KMS-11 (cell line): ENCODE results near the gene TMED1.

Experiments
- H2AFZ ChIP-seq: fragments of 200-600 bp; sonication (generic); 2 replicates; pipeline ENCODE4 v1.6.1; 2016; ENCODE audit warnings: antibody characterized with exemption, mixed run types, low read depth
- H3K27ac ChIP-seq: fragments of 200-600 bp; sonication (generic); 2 replicates; pipeline ENCODE4 v1.6.1; 2016; ENCODE audit warnings: mild to moderate bottlenecking, mixed run types
- H3K27me3 ChIP-seq: fragments of 200-600 bp; sonication (generic); 2 replicates; pipeline ENCODE4 v1.6.1; 2017; ENCODE audit warnings: mild to moderate bottlenecking, low read depth, mixed run types, moderate library complexity; ENCODE audit not compliant: insufficient read depth
- H3K36me3 ChIP-seq: fragments of 200-600 bp; sonication (generic); 2 replicates; pipeline ENCODE4 v1.6.1; 2017; ENCODE audit warnings: mild to moderate bottlenecking, mixed run types; ENCODE audit not compliant: insufficient read depth
- H3K4me1 ChIP-seq: fragments of 200-600 bp; sonication (generic); 2 replicates; pipeline ENCODE4 v1.6.1; 2016; ENCODE audit warnings: mild to moderate bottlenecking, low read depth, mixed run types; ENCODE audit not compliant: poor library complexity, severe bottlenecking
- H3K4me2 ChIP-seq: fragments of 200-600 bp; sonication (generic); 2 replicates; pipeline ENCODE4 v1.7.0; 2016; ENCODE audit warnings: mild to moderate bottlenecking, mixed run types
- H3K4me3 ChIP-seq: fragments of 200-600 bp; sonication (generic); IDR thresholded peaks from 2 replicates; pipeline ENCODE4 v1.6.1; 2017; ENCODE audit warnings: low read depth, low read length, mixed read lengths; ENCODE audit not compliant: insufficient read depth
- H3K79me2 ChIP-seq: fragments of 200-600 bp; sonication (generic); 2 replicates; pipeline ENCODE4 v1.6.1; 2016; ENCODE audit warnings: low read depth, mixed run types; ENCODE audit not compliant: insufficient read depth
- H3K9ac ChIP-seq: fragments of 200-600 bp; sonication (generic); 2 replicates; pipeline ENCODE4 v1.6.1; 2016; ENCODE audit warnings: mild to moderate bottlenecking, mixed run types
- H4K20me1 ChIP-seq: fragments of 200-600 bp; sonication (generic); 2 replicates; pipeline ENCODE4 v1.6.1; 2016; ENCODE audit warnings: mild to moderate bottlenecking, mixed run types; ENCODE audit not compliant: insufficient read depth
- CTCF ChIP-seq: fragments of 200-600 bp; sonication (generic); conservative IDR thresholded peaks from 2 replicates; pipeline ENCODE4 v1.6.1; 2017; ENCODE audit warnings: low read depth, mild to moderate bottlenecking, antibody characterized with exemption, low read length, moderate library complexity, mixed read lengths

Gene TMED1

GRCh38 chr19:10850631-10851030 is 14.6 kb upstream of the TMED1 start:
- Histone ChIP-seq H3K4me2 (no peak overlapping the region), H3K36me3 (no peaks in the 10 kb centered on the region), H4K20me1 (no peaks in the 10 kb centered on the region), H3K4me3 (no peak overlapping the region), H3K9ac (no peak overlapping the region), H3K27me3 (no peaks in the 10 kb centered on the region; the same call in 1 of the 2 replicates), H3K79me2 (no peaks in the 10 kb centered on the region), H3K4me1 (no peaks in the 10 kb centered on the region), H3K27ac (no peak overlapping the region), H2AFZ (no peak overlapping the region)
- TF ChIP-seq CTCF, result no peak

- Histone ChIP-seq H3K27me3 (no peaks in the 10 kb centered on the region; the same call in 1 of the 2 replicates), H3K4me2 (no peak within 1 kb of the TSS), H3K36me3 (no peaks in the 10 kb centered on the region), H4K20me1 (no peaks in the 10 kb centered on the region), H3K79me2 (no peaks in the 10 kb centered on the region), H3K27ac (no peak within 1 kb of the TSS), H3K9ac (no peak within 1 kb of the TSS), H3K4me3 (no peak within 1 kb of the TSS), H3K4me1 (no peaks in the 10 kb centered on the region), H2AFZ (no peak within 1 kb of the TSS)
- TF ChIP-seq CTCF, result no peak
Measured at GRCh38 chr19:10848230-10848856, 12.3 kb upstream of the TMED1 start, which contains the start of gene C19orf38. C19orf38 (plus strand) TSS chr19:10848415; CDS start chr19:10848509, 94 bp downstream.

- no peak overlapping the region for H2AFZ ChIP-seq
- TF ChIP-seq CTCF, result no peak
- no peak overlapping the region for H3K4me2 ChIP-seq
- H3K4me3 ChIP-seq, result no peak overlapping the region
- no peaks in the 10 kb centered on the region for H3K79me2 ChIP-seq
- H3K4me1 ChIP-seq, result no peaks in the 10 kb centered on the region
- no peaks in the 10 kb centered on the region for H4K20me1 ChIP-seq
- H3K9ac ChIP-seq, result no peak overlapping the region
- H3K27ac ChIP-seq, result no peak overlapping the region
- no peaks in the 10 kb centered on the region; the same call in 1 of the 2 replicates for H3K27me3 ChIP-seq
- no peaks in the 10 kb centered on the region for H3K36me3 ChIP-seq
Measured at GRCh38 chr19:10846500-10847202, 10.6 kb upstream of the TMED1 start.

- Histone ChIP-seq H3K4me3 (no peak overlapping the region), H3K27me3 (peaks cover 7% of the 10 kb centered on the region; the same call in 1 of the 2 replicates), H2AFZ (no peak overlapping the region), H3K9ac (no peak overlapping the region), H3K36me3 (no peaks in the 10 kb centered on the region), H3K4me2 (no peak overlapping the region), H3K27ac (no peak overlapping the region), H3K4me1 (no peaks in the 10 kb centered on the region), H4K20me1 (no peaks in the 10 kb centered on the region), H3K79me2 (no peaks in the 10 kb centered on the region)
- no peak for TF ChIP-seq CTCF
Measured at GRCh38 chr19:10842788-10843187, 6.8 kb upstream of the TMED1 start.
